Measurements from ENCODE around the gene HINFP.
A peak's percentile ranks its signal among the peaks of the same experiment; 100 is the strongest.

HINFP gene, protein sequence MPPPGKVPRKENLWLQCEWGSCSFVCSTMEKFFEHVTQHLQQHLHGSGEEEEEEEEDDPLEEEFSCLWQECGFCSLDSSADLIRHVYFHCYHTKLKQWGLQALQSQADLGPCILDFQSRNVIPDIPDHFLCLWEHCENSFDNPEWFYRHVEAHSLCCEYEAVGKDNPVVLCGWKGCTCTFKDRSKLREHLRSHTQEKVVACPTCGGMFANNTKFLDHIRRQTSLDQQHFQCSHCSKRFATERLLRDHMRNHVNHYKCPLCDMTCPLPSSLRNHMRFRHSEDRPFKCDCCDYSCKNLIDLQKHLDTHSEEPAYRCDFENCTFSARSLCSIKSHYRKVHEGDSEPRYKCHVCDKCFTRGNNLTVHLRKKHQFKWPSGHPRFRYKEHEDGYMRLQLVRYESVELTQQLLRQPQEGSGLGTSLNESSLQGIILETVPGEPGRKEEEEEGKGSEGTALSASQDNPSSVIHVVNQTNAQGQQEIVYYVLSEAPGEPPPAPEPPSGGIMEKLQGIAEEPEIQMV

DNA sequence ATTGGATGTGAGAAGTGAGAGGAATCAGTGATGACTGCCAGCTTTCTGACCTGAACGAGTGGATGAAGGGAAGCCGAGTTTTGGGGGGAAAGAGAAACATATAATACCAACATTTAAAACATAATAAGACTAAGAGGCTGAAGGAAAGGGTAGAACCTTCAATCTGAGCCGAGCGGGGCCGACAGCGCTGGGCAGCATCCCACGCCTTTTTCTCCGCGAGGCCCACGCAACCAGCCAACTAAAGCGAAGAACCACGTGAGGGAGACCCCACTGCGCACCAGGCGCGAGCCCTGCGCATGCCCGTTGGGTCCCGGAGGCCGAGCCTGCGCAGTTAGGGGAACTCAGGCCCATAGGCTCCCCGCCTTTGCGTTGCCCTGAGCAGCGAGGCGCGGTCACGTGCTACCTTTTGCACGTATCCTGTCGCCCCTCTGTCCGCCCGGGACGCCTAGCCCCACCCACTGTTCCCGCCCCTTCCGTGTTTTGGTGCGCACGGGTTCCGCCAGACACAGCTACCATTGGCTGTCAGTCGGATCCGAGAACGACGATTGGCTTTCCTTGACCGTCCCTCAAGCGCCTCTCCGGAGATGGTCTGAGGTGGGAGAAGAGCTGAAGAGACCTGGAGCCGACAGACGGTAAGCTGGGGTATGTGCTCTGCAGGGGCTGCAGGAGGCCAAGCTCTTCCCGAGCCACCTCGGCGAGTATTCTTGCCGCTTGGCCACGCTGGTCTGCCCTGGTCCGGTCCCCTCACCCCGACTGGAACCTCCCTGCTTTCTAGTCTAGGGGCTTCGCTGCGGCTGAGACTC, at the start of gene HINFP:
Gene HINFP, plus strand, starts transcription at position 573 of the 803 bp plus-strand sequence. CDS start 5,365 bp downstream, outside the sequence.
- DNase-seq (ENCODE audit: low spot score), result peak; percentile 97

GRCh38 chr11:119077839-119078238, 43.5 kb upstream of the HINFP start:
- DNase-seq (ENCODE audit: low spot score), result no peak

DNA sequence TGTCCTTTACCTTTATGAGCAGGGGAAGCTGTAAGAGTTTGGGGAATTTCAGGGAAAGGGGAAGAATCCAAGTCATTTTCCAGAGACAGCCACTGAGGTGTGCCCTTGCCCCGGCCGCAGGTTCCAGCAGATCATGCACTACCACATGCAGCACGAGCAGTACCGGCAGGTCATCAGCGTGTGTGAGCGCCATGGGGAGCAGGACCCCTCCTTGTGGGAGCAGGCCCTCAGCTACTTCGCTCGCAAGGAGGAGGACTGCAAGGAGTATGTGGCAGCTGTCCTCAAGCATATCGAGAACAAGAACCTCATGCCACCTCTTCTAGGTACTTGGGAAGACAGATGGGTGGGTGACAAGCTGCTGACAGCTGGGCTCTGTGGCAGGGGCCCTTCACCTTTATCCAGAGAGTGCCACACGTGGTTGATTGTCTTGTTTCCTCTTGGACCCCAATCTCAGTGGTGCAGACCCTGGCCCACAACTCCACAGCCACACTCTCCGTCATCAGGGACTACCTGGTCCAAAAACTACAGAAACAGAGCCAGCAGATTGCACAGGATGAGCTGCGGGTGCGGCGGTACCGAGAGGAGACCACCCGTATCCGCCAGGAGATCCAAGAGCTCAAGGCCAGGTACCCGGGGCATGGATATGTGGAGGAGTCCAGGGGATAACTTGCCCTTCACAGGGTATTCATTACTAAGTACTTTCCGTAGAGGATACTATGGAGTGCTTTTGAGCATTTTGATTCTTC, 42.5 kb upstream of the HINFP start:
- DNase-seq (ENCODE audit: low spot score), result no peak

- DNase-seq (ENCODE audit: low spot score), result no peak
These were observed 39.6 kb upstream of the HINFP start for GRCh38 chr11:119081682-119082260.

- peak; percentile 83 for DNase-seq (ENCODE audit: low spot score)
These were observed 36.5 kb upstream of the HINFP start, which contains the start of gene HMBS for GRCh38 chr11:119084663-119085436. Gene HMBS, plus strand, starts transcription at chr11:119084881. Its CDS starts 153 bp downstream, at chr11:119085034.

GRCh38 chr11:119085437-119085847, 35.9 kb upstream of the HINFP start:
- DNase-seq (ENCODE audit: low spot score), result no peak

DNA sequence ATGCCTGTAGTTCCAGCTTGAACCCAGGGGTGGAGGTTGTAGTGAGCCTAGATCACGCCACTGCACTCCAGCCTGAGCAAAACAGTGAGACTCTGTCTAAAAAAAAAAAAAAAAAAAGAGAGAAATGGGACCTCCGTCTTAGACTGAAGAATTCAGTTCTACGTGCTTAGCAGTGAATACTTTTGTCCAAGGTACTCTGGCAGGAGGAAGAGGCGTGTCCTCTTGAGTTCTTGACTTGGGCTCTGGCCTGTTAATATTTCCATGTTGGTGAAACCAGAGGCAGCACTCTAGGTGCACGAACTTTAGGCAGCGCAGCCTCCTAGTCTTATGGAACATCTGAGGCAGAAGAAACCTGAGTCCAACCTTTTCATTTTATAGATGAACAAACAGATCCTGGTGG, 34.3 kb upstream of the HINFP start:
- no peak for DNase-seq (ENCODE audit: low spot score)

DNA sequence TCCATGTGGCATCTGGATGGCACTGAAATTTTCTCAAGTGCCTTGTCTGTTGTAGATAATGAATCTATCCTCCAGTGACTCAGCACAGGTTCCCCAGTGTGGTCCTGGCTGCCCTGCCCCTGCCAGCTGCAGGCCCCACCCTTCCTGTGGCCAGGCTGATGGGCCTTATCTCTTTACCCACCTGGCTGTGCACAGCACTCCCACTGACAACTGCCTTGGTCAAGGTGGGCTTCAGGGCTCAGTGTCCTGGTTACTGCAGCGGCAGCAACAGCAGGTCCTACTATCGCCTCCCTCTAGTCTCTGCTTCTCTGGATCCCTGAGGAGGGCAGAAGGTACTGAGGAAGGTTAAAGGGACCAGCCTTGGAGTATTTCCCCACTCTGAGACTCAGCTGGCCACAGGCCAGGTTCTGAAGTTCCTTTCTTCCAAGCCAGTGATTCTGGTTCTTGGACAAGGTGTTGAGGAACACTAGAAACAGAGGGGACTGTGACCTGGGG, 33.6 kb upstream of the HINFP start:
- DNase-seq (ENCODE audit: low spot score), result no peak

GRCh38 chr11:119088406-119088805, 33.0 kb upstream of the HINFP start:
- DNase-seq (ENCODE audit: low spot score), result no peak

- no peak for DNase-seq (ENCODE audit: low spot score)
These were observed 32.1 kb upstream of the HINFP start for GRCh38 chr11:119089319-119089718.

DNA sequence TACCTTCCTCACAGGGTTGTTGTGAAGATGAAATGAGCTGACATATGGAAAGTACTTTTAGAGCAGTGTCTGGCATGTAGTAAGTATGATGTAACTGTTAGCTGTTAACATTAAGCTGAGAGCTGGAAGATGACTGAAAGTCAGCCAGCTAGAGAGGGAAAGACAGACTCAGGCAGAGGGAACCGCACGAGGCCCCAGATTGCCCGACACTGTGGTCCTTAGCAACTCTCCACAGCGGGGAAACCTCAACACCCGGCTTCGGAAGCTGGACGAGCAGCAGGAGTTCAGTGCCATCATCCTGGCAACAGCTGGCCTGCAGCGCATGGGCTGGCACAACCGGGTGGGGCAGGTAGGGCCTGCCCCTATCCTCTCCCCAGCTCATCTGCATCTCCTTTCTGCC, 30.2 kb upstream of the HINFP start:
- no peak for DNase-seq (ENCODE audit: low spot score)

GRCh38 chr11:119091966-119092879, 29.2 kb upstream of the HINFP start:
- no peak for DNase-seq (ENCODE audit: low spot score)

GRCh38 chr11:119092880-119093842, 28.2 kb upstream of the HINFP start:
- no peak for DNase-seq (ENCODE audit: low spot score)

DNA sequence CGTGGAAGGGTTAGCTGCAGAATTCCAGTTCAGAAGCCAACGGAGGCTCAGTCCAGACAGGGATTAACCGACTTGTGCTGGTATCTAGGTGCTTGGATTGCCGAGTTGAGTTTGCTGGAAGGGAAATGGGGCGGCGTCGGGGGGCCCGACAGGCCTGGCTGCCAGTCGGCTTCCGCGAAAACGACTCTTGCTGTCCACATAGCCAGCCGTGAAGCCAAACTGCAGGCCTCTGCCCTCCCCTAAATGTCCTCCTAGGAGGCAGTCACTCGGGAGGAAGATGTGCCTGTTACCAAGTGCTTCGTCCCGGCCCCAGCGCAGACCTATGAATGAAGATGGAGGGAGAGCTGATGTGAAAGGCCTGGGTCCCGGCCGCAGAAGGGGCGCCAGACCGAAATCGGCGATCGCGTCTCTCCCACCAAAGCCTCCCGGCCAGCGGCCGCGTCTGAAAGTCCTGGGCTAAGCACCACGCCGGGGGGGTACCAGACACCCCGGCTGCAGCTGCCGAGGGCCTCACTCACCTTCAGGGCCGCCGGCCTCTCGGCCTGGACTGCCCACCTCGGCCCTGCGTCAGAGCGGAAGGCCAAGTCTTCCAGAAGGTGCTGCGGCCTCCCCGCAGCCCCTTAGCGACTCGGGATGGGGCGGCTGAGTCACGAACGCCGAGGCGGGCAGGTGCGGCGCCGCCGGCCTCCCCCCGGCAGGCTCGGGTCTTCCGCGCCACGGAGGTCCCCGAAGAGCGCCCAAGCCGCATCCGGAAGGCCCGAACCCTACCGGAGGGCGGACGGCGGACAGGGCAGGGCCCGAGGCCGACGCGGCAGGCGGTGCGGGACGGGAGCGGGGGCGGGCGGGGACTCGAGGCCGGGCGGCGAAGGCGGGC, 27.2 kb upstream of the HINFP start:
- DNase-seq (ENCODE audit: low spot score), result no peak

- DNase-seq (ENCODE audit: low spot score), result peak; percentile 78
These were observed 26.6 kb upstream of the HINFP start for GRCh38 chr11:119094816-119095065.

- DNase-seq (ENCODE audit: low spot score), result peak; percentile 100
These were observed 26.1 kb upstream of the HINFP start for GRCh38 chr11:119095066-119095880.

DNA sequence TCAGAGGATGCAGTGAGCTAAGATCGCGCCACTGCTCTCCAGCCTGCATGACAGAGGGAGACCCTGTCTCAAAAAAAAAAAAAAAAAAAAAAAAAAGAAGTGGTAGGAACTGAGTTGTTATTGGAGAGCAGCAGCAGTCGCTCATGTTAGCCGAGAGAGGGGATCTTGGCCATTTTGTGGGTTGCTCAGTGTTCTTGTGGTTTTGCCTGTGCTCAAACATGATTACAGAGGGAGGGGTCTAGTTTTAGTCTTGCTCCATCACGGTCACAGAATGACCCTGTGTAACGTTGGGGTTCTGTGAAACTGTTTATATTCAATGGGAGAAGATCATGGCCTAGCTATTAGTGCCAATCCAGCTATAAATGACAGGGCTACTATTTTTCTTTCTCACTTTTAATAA, 21.7 kb upstream of the HINFP start:
- DNase-seq (ENCODE audit: low spot score), result no peak

Measured in kidney capillary endothelial cell (primary cell).